Transverse colon (tissue), 3 donors: ENCODE data around the gene LGR5.

ENCODE experiments used
- POLR2A ChIP-seq: fragments of 450-650 bp; IDR thresholded peaks from one replicate; pipeline ENCODE4 v1.6.1; 2016; ENCODE audit warnings: antibody characterized with exemption, mild to moderate bottlenecking, moderate library complexity
- TF ChIP-seq, protein P1 (sequence below), 5 experiments: fragments of 200-600 bp in 3 of 5; fragments of 450-650 bp in 2 of 5; sonication (generic) in 3 of 5; IDR thresholded peaks; 1 replicate in 2 of 5; 2 replicates in 3 of 5; pipeline ENCODE4 v1.5.1; 2016 to 2017; ENCODE audit warnings: antibody characterized with exemption in 5 of 5, inconsistent platforms in 3 of 5, mild to moderate bottlenecking in 2 of 5, moderate library complexity in 1 of 5

DNA sequence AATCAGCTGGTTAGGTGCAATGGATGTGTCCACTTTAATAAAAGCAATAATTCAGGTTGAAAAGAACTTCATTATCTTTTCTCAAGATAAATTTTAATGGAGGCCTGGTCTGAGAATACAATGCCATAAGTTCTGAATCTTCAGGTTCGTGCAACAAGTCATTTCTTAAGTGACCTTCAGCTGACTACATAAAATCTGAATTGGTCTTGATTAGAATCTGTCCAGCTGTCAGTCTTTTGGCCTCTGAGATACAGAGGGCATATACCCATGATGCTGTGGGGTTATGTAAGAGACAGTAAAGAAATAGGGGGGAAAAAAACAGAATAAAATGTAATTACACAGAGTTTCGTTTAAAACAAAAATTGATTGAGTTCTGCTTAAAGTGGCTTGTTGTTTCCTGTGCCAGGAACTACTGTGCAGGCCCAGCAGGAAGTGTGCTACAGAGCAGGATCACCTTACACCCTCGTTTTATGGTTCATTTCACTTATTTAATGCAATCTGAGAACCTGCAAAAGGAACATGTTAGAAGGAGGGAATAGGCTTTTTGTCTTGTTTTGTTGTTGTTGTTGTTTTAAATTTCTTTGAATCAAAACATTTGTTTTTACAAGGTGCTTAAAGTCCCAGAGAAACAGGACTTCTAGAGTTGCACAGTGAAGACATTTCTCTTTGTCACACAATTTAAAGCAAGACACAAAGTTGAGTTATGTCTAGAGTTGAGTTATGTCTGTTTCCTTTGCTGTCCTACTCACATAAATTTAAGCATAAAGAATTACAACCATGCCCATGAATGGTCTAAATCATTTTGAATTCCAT is 64.2 kb downstream of the LGR5 start:
- TF ChIP-seq, protein P1, sequence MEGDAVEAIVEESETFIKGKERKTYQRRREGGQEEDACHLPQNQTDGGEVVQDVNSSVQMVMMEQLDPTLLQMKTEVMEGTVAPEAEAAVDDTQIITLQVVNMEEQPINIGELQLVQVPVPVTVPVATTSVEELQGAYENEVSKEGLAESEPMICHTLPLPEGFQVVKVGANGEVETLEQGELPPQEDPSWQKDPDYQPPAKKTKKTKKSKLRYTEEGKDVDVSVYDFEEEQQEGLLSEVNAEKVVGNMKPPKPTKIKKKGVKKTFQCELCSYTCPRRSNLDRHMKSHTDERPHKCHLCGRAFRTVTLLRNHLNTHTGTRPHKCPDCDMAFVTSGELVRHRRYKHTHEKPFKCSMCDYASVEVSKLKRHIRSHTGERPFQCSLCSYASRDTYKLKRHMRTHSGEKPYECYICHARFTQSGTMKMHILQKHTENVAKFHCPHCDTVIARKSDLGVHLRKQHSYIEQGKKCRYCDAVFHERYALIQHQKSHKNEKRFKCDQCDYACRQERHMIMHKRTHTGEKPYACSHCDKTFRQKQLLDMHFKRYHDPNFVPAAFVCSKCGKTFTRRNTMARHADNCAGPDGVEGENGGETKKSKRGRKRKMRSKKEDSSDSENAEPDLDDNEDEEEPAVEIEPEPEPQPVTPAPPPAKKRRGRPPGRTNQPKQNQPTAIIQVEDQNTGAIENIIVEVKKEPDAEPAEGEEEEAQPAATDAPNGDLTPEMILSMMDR (IDR thresholded peaks at IDR 0.05), result no peak
- no peak for TF ChIP-seq POLR2A
